ENCODE measurements around the gene MMP28.

MMP28 gene

GRCh38 chr17:35795007-35795870, at the start of gene MMP28:
MMP28 (minus strand) TSS chr17:35795641; CDS start chr17:35795377, 264 bp downstream.
- Histone ChIP-seq H3K4me1 (ENCODE audit: insufficient read depth, low read length, severe bottlenecking) (peaks cover 8% of the 10 kb centered on the region), H3K36me3 (ENCODE audit: insufficient read depth, low read length) (no peaks in the 10 kb centered on the region), H4K20me1 (ENCODE audit: insufficient read depth, low read length) (no peaks in the 10 kb centered on the region), H3F3A (ENCODE audit: insufficient read depth, low read length) (no peaks in the 10 kb centered on the region), H3K4me3 (ENCODE audit: low read depth, low read length, poor library complexity, severe bottlenecking) (peak within 1 kb of the TSS; percentile 50), H3K4me2 (ENCODE audit: low read length) (peak within 1 kb of the TSS; percentile 58; the same call in 1 of the 2 replicates), H2AFZ (ENCODE audit: low read length) (no peak within 1 kb of the TSS), H3K27me3 (ENCODE audit: insufficient read depth, low read length) (peaks cover 16% of the 10 kb centered on the region), H3K27ac (ENCODE audit: low read depth, low read length, poor library complexity, severe bottlenecking) (no peak within 1 kb of the TSS), H3K79me2 (ENCODE audit: insufficient read depth, low read length) (no peaks in the 10 kb centered on the region), H3K9ac (ENCODE audit: low read length) (no peak within 1 kb of the TSS), H3K9me2 (ENCODE audit: low read depth, low read length) (no peaks in the 10 kb centered on the region), H3K9me3 (ENCODE audit: low read length) (no peaks in the 10 kb centered on the region)
- TF ChIP-seq, protein P1, sequence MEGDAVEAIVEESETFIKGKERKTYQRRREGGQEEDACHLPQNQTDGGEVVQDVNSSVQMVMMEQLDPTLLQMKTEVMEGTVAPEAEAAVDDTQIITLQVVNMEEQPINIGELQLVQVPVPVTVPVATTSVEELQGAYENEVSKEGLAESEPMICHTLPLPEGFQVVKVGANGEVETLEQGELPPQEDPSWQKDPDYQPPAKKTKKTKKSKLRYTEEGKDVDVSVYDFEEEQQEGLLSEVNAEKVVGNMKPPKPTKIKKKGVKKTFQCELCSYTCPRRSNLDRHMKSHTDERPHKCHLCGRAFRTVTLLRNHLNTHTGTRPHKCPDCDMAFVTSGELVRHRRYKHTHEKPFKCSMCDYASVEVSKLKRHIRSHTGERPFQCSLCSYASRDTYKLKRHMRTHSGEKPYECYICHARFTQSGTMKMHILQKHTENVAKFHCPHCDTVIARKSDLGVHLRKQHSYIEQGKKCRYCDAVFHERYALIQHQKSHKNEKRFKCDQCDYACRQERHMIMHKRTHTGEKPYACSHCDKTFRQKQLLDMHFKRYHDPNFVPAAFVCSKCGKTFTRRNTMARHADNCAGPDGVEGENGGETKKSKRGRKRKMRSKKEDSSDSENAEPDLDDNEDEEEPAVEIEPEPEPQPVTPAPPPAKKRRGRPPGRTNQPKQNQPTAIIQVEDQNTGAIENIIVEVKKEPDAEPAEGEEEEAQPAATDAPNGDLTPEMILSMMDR (IDR thresholded peaks at IDR 0.05; ENCODE audit: low read length) = no peak
- TF ChIP-seq EZH2 (IDR thresholded peaks at IDR 0.05; ENCODE audit: borderline replicate concordance, low read length) = no peak

DNA sequence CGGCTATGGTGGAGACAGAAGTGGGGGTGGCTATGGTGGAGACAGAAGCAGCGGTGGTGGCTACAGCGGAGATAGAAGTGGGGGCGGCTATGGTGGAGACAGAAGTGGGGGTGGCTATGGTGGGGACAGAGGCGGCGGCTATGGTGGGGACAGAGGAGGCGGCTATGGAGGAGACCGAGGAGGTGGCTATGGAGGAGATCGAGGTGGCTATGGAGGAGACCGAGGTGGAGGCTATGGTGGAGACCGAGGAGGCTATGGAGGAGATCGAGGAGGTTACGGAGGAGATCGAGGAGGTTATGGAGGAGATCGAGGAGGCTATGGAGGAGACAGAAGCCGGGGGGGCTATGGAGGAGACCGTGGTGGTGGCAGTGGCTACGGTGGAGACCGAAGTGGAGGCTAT, 49.1 kb upstream of the MMP28 start:
- Histone ChIP-seq H3K4me1 (ENCODE audit: insufficient read depth, low read length, severe bottlenecking) (no peaks in the 10 kb centered on the region), H4K20me1 (ENCODE audit: insufficient read depth, low read length) (no peaks in the 10 kb centered on the region; the same call in 1 of the 2 replicates), H3K4me2 (ENCODE audit: low read length) (no peak overlapping the region), H3K9me2 (ENCODE audit: low read depth, low read length) (no peaks in the 10 kb centered on the region), H2AFZ (ENCODE audit: low read length) (no peak overlapping the region), H3K27ac (ENCODE audit: low read depth, low read length, poor library complexity, severe bottlenecking) (no peak overlapping the region), H3K4me3 (ENCODE audit: low read depth, low read length, poor library complexity, severe bottlenecking) (no peak overlapping the region), H3K79me2 (ENCODE audit: insufficient read depth, low read length) (no peaks in the 10 kb centered on the region), H3K27me3 (ENCODE audit: insufficient read depth, low read length) (no peaks in the 10 kb centered on the region), H3K9ac (ENCODE audit: low read length) (no peak overlapping the region), H3K36me3 (ENCODE audit: insufficient read depth, low read length) (peaks cover 95% of the 10 kb centered on the region), H3F3A (ENCODE audit: insufficient read depth, low read length) (no peaks in the 10 kb centered on the region; the same call in 1 of the 2 replicates), H3K9me3 (ENCODE audit: low read length) (no peaks in the 10 kb centered on the region)
- TF ChIP-seq, protein P1 (IDR thresholded peaks at IDR 0.05; ENCODE audit: low read length) = no peak
- no peak for TF ChIP-seq EZH2 (IDR thresholded peaks at IDR 0.05; ENCODE audit: borderline replicate concordance, low read length)

GRCh38 chr17:35843698-35844097, 48.3 kb upstream of the MMP28 start:
- TF ChIP-seq, protein P1 (IDR thresholded peaks at IDR 0.05; ENCODE audit: low read length) = no peak
- TF ChIP-seq EZH2 (IDR thresholded peaks at IDR 0.05; ENCODE audit: borderline replicate concordance, low read length) = no peak
- H3K4me2 ChIP-seq (ENCODE audit: low read length) = no peak overlapping the region
- no peak overlapping the region for H2AFZ ChIP-seq (ENCODE audit: low read length)
- no peaks in the 10 kb centered on the region for H3K4me1 ChIP-seq (ENCODE audit: insufficient read depth, low read length, severe bottlenecking)
- H3K79me2 ChIP-seq (ENCODE audit: insufficient read depth, low read length) = no peaks in the 10 kb centered on the region
- no peaks in the 10 kb centered on the region for H3K9me2 ChIP-seq (ENCODE audit: low read depth, low read length)
- H3K9ac ChIP-seq (ENCODE audit: low read length) = no peak overlapping the region
- no peak overlapping the region for H3K27ac ChIP-seq (ENCODE audit: low read depth, low read length, poor library complexity, severe bottlenecking)
- H3K4me3 ChIP-seq (ENCODE audit: low read depth, low read length, poor library complexity, severe bottlenecking) = no peak overlapping the region
- peaks cover 95% of the 10 kb centered on the region for H3K36me3 ChIP-seq (ENCODE audit: insufficient read depth, low read length)
- H3K27me3 ChIP-seq (ENCODE audit: insufficient read depth, low read length) = no peaks in the 10 kb centered on the region
- H3K9me3 ChIP-seq (ENCODE audit: low read length) = no peaks in the 10 kb centered on the region
- H4K20me1 ChIP-seq (ENCODE audit: insufficient read depth, low read length) = no peaks in the 10 kb centered on the region; the same call in 1 of the 2 replicates
- H3F3A ChIP-seq (ENCODE audit: insufficient read depth, low read length) = no peaks in the 10 kb centered on the region; the same call in 1 of the 2 replicates
